Neural cell (in vitro differentiated cells): ENCODE data around the gene LNPEP. TPM values are rescaled to one million over a fixed set of nuclear protein-coding genes. Genes with fewer than 3 reads are reported as not detected.
"Not testable (repeated sequence)": the region's sequence is repeated elsewhere in the genome, so short reads cannot be mapped to it uniquely, and the experiment has no call there.

Experiments used
- H2AFZ ChIP-seq: fragments of 200-600, 300-800 bp; sonication (generic), shearing (Covaris generic); 2 replicates; pipeline ENCODE4 v1.6.0; 2014; ENCODE audit warnings: low read depth, mild to moderate bottlenecking, antibody characterized with exemption, low read length, moderate library complexity
- H3F3A ChIP-seq: fragments of 200-600 bp; shearing (Covaris generic); 2 replicates; pipeline ENCODE4 v1.6.1; 2016; ENCODE audit warnings: mild to moderate bottlenecking, moderate library complexity, mixed read lengths, antibody characterized with exemption, low read length; ENCODE audit not compliant: insufficient read depth, poor library complexity, severe bottlenecking
- H3K27ac ChIP-seq: fragments of 200-600, 300-800 bp; sonication (generic), shearing (Covaris generic); 2 replicates; pipeline ENCODE4 v1.5.1; 2014; ENCODE audit warnings: mild to moderate bottlenecking, low read length, moderate library complexity
- H3K27me3 ChIP-seq: fragments of 300-800, 200-600 bp; sonication (generic), shearing (Covaris generic); 2 replicates; pipeline ENCODE4 v1.6.0; 2014; ENCODE audit warnings: mild to moderate bottlenecking, low read depth, low read length, moderate library complexity; ENCODE audit not compliant: insufficient read depth
- H3K36me3 ChIP-seq: fragments of 300-800, 200-600 bp; sonication (generic), shearing (Covaris generic); 2 replicates; pipeline ENCODE4 v1.5.1; 2014; ENCODE audit warnings: mild to moderate bottlenecking, antibody characterized with exemption, low read length, moderate library complexity; ENCODE audit not compliant: insufficient read depth
- H3K4me2 ChIP-seq: fragments of 300-800, 200-600 bp; sonication (generic), shearing (Covaris generic); 2 replicates; pipeline ENCODE4 v1.6.0; 2014; ENCODE audit warnings: mild to moderate bottlenecking, low read length
- H3K4me3 ChIP-seq: fragments of 300-800, 200-600 bp; sonication (generic), shearing (Covaris generic); 2 replicates; pipeline ENCODE4 v1.5.1; 2014; ENCODE audit warnings: mild to moderate bottlenecking, low read length, moderate library complexity
- H3K79me2 ChIP-seq: fragments of 200-600 bp; shearing (Covaris generic); replicated peaks from 2 replicates; pipeline ENCODE4 v1.6.0; 2014; ENCODE audit warnings: mild to moderate bottlenecking, low read length, moderate library complexity; ENCODE audit not compliant: insufficient read depth
- H3K9ac ChIP-seq: fragments of 300-800, 200-600 bp; sonication (generic), shearing (Covaris generic); 2 replicates; pipeline ENCODE4 v1.6.1; 2016; ENCODE audit warnings: mild to moderate bottlenecking, low read length, mixed read lengths
- H3K9me2 ChIP-seq: fragments of 200-600 bp; shearing (Covaris generic); 2 replicates; pipeline ENCODE4 v1.6.1; 2016; ENCODE audit warnings: mild to moderate bottlenecking, low read length, mixed read lengths; ENCODE audit not compliant: insufficient read depth
- H3K9me3 ChIP-seq: fragments of 200-600, 300-800 bp; sonication (generic), shearing (Covaris generic); 2 replicates; pipeline ENCODE4 v1.6.1; 2016; ENCODE audit warnings: mild to moderate bottlenecking, mixed run types, low read length, moderate library complexity, mixed read lengths
- H4K20me1 ChIP-seq: fragments of 200-600 bp; shearing (Covaris generic); 2 replicates; pipeline ENCODE4 v1.6.1; 2016; ENCODE audit warnings: mild to moderate bottlenecking, mixed run types; ENCODE audit not compliant: insufficient read depth
- EP300 ChIP-seq: fragments of 450-650 bp; conservative IDR thresholded peaks from 2 replicates; pipeline ENCODE4 v1.6.1; 2014; ENCODE audit warnings: antibody characterized with exemption, mild to moderate bottlenecking, moderate library complexity; ENCODE audit not compliant: poor library complexity, severe bottlenecking
- EZH2 ChIP-seq: fragments of 200-600, 300-800 bp; shearing (Covaris generic), sonication (generic); IDR thresholded peaks from 2 replicates; pipeline ENCODE4 v1.6.1; 2014; ENCODE audit warnings: antibody characterized with exemption, low read length, borderline replicate concordance, mild to moderate bottlenecking; ENCODE audit not compliant: insufficient read depth, poor library complexity, severe bottlenecking
- MXI1 ChIP-seq: fragments of 450-650 bp; conservative IDR thresholded peaks from 2 replicates; pipeline ENCODE4 v1.6.1; 2014; ENCODE audit warnings: antibody characterized with exemption, mild to moderate bottlenecking; ENCODE audit not compliant: poor library complexity, severe bottlenecking
- POLR2AphosphoS5 ChIP-seq: IDR thresholded peaks from 2 replicates; pipeline ENCODE4 v1.6.1; 2012
- SMC3 ChIP-seq: fragments of 450-650 bp; conservative IDR thresholded peaks from 2 replicates; pipeline ENCODE4 v1.6.1; 2014; ENCODE audit warnings: antibody characterized with exemption, mild to moderate bottlenecking, moderate library complexity; ENCODE audit not compliant: poor library complexity
- TAF1 ChIP-seq: IDR thresholded peaks from 2 replicates; pipeline ENCODE4 v1.6.1; 2012; ENCODE audit warnings: low read depth
- polyA plus RNA-seq: library from polyadenylated mRNA; depleted of rRNA; stranded (reverse); fragments of >200 nt; gene quantifications from 2 replicates; pipeline ENCODE4 v1.2.3, GENCODE V29; 2014
- TF ChIP-seq, protein P1 (sequence below): fragments of 450-650 bp; IDR thresholded peaks from 2 replicates; pipeline ENCODE4 v1.5.1; 2014; ENCODE audit warnings: antibody characterized with exemption, mild to moderate bottlenecking, moderate library complexity; ENCODE audit not compliant: poor library complexity, severe bottlenecking
- TF ChIP-seq, protein P2 (sequence below): IDR thresholded peaks from 2 replicates; pipeline ENCODE4 v1.6.1; 2012; ENCODE audit warnings: borderline replicate concordance

LNPEP gene
- polyA plus RNA-seq, 1 donor from 2014 or later: 25.6 TPM

DNA sequence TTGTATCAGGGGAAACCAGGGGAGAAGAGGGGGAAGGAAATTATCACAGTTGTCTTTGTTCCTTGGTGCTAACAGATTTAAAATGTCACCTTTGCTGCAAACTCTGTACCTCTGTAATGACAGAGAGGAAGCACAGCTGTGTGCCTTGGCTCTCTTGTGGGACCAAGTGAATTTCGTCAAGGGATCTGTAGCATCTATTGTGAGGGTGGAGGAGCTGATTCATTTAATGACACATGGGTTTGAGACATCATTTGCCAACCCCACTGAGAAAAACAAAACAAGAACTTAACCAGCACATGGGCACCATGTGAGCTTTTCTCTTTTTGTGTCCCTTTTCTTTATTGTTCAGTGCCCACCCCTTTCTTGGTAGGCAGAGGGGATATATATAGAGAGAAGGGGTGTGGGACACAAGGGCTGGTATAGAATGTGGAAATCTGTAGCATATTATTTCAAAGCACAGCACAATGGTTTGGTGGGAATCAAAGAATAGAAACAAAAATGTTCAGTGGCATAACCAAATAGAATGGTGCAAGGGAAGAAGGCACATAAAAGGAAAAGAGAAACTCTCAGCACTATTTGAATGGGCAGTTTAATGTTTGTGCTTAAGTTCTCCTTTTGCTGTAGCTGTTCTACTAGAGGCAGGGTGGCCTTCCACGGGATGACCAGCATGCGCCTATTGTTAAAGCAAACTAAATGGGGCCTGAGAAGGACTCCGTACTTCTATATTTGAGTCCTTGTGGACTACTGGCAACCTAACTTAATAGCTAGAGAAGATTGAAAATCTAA, 143.3 kb downstream of the LNPEP start:
- H3K9me3 ChIP-seq: no peaks in the 10 kb centered on the region
- no peaks in the 10 kb centered on the region for H3F3A ChIP-seq
- H3K36me3 ChIP-seq: no peaks in the 10 kb centered on the region
- no peak overlapping the region for H3K9ac ChIP-seq
- H3K9me2 ChIP-seq: no peaks in the 10 kb centered on the region
- TF ChIP-seq MXI1 (no peak), TAF1 (no peak), SMC3 (no peak), EP300 (no peak), POLR2AphosphoS5 (no peak), EZH2 (no peak)
- TF ChIP-seq, protein P1, sequence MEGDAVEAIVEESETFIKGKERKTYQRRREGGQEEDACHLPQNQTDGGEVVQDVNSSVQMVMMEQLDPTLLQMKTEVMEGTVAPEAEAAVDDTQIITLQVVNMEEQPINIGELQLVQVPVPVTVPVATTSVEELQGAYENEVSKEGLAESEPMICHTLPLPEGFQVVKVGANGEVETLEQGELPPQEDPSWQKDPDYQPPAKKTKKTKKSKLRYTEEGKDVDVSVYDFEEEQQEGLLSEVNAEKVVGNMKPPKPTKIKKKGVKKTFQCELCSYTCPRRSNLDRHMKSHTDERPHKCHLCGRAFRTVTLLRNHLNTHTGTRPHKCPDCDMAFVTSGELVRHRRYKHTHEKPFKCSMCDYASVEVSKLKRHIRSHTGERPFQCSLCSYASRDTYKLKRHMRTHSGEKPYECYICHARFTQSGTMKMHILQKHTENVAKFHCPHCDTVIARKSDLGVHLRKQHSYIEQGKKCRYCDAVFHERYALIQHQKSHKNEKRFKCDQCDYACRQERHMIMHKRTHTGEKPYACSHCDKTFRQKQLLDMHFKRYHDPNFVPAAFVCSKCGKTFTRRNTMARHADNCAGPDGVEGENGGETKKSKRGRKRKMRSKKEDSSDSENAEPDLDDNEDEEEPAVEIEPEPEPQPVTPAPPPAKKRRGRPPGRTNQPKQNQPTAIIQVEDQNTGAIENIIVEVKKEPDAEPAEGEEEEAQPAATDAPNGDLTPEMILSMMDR: no peak
- TF ChIP-seq, protein P2, sequence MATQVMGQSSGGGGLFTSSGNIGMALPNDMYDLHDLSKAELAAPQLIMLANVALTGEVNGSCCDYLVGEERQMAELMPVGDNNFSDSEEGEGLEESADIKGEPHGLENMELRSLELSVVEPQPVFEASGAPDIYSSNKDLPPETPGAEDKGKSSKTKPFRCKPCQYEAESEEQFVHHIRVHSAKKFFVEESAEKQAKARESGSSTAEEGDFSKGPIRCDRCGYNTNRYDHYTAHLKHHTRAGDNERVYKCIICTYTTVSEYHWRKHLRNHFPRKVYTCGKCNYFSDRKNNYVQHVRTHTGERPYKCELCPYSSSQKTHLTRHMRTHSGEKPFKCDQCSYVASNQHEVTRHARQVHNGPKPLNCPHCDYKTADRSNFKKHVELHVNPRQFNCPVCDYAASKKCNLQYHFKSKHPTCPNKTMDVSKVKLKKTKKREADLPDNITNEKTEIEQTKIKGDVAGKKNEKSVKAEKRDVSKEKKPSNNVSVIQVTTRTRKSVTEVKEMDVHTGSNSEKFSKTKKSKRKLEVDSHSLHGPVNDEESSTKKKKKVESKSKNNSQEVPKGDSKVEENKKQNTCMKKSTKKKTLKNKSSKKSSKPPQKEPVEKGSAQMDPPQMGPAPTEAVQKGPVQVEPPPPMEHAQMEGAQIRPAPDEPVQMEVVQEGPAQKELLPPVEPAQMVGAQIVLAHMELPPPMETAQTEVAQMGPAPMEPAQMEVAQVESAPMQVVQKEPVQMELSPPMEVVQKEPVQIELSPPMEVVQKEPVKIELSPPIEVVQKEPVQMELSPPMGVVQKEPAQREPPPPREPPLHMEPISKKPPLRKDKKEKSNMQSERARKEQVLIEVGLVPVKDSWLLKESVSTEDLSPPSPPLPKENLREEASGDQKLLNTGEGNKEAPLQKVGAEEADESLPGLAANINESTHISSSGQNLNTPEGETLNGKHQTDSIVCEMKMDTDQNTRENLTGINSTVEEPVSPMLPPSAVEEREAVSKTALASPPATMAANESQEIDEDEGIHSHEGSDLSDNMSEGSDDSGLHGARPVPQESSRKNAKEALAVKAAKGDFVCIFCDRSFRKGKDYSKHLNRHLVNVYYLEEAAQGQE: no peak
- no peak overlapping the region for H2AFZ ChIP-seq
- no peak overlapping the region for H3K27ac ChIP-seq
- H4K20me1 ChIP-seq: no peaks in the 10 kb centered on the region
- H3K27me3 ChIP-seq: no peaks in the 10 kb centered on the region
- H3K4me2 ChIP-seq: no peak overlapping the region
- H3K79me2 ChIP-seq: no peaks in the 10 kb centered on the region
- H3K4me3 ChIP-seq: no peak overlapping the region

DNA sequence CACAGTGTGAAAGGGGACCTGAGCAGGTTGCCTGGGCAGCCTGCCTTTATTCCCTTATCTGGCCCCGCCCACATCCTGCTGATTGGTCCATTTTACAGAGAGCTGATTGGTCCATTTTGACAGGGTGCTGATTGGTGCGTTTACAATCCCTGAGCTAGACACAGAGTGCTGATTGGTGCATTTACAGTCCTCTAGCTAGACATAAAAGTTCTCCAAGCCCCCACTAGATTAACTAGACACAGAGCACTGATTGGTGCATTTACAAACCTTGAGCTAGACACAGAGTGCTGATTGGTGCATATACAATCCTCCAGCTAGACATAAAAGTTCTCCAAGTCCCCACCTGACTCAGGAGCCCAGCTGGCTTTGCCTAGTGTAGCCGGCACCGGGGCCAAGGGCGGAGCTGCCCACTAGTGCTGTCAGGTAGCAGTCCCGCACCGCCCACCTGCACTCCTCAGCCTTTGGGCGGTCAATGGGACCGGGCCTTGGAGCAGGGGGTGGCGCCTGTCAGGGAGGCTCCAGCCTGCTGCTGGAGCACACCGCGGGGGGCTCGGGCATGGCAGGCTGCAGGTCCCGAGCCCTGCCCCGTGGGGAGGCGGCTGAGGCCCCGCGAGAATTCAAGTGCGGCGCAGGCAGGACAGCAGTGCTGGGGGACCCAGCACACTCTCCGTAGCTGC, 149.0 kb downstream of the LNPEP start:
- not testable (repeated sequence) for H3K9me2 ChIP-seq, H3K27ac ChIP-seq, H3K9me3 ChIP-seq, H3K4me2 ChIP-seq, H3K9ac ChIP-seq, H3F3A ChIP-seq, H4K20me1 ChIP-seq, H3K27me3 ChIP-seq, H2AFZ ChIP-seq, H3K36me3 ChIP-seq, H3K79me2 ChIP-seq, H3K4me3 ChIP-seq
